ENCODE data around the gene MYLIP.

- TF ChIP-seq EP300 (IDR thresholded peaks at IDR 0.05) = no peak
- no peak for TF ChIP-seq CTCF (IDR thresholded peaks at IDR 0.05)
- TF ChIP-seq POLR2A (IDR thresholded peaks at IDR 0.05) = no peak
Observed at GRCh38 chr6:16104624-16105433, 24.1 kb upstream of the MYLIP start.

Measured in gastroesophageal sphincter (tissue), 3 donors.